Glomerular endothelial cell (primary cell): ENCODE results near the gene RAB40AL. TPM values are rescaled to one million over a fixed set of nuclear protein-coding genes. Genes with fewer than 3 reads are reported as not detected.

ENCODE experiments used
- DNase-seq: peaks from one replicate; pipeline ENCODE4 v3.0.0-alpha.2; 2011; ENCODE audit warnings: low read depth, low spot score; ENCODE audit errors: extremely low read depth
- total RNA-seq: library from RNA; depleted of rRNA; stranded (reverse); fragments of >200 nt; gene quantifications from 2 replicates; pipeline ENCODE4 v1.2.3, GENCODE V29; 2015

RAB40AL gene
- total RNA-seq, 1 donor from 2014 or later = 2.6 TPM

DNA sequence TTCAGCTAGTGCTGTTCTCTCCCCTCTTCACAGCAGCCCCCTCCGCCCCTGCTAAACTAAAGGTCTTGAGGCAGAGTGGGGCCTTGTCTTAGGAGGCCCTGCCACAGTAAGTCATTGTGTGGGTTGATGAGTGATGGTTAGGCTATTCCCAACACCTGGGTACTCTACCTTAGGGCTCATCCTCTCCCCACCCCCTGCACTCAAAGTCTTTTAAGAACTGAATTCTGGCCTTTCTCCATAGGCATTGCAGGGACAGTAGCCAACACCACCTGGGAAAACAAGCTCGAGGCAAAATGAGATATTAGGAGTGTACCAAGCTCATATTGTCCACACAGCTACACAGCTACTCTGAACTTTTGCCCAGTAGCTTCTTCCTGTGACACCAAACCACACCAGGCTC, 42.5 kb downstream of the RAB40AL start:
- no peak for DNase-seq

DNA sequence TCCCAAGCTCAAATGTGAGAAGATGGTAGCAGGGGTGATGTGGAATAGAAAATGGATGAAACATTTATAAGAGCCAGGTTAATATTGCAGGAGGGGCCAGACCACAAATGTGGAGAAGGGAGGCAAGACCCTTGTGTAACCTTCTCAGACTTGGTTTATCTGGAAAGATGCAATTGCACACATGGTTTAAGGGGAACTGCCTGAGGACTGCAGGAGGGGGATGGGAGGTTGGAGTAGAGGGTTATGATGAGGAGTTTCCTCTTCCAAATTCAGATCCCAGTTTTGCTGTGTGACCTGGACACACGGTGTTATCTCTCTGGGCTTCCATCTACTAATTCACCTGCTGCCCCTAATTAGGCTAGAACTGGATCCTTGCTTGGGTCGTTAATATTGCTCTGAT, 46.1 kb downstream of the RAB40AL start:
- DNase-seq = no peak

DNA sequence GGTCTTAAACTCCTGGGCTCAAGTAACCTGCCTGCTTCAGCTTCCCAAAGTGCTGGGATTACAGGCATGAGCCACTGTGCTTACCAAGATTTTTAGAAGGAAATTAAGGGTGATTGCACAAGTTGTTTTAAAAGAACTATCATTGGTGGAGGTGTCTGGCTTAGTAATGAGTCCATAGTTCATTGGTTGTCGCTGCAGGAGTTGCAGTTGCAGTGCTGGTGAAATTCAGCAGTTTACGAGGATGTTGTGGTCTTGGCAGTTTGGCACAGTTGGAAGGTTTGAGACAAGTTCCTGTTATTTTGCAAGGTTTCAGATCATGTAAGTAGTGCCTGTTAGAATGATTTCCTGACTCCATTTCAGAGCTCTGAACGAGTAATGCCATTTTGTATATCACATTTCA, 48.1 kb downstream of the RAB40AL start:
- no peak for DNase-seq

Other genes with a start within 250 kb of the RAB40AL start
- gene GPRASP2, start 224.8 kb upstream of the RAB40AL start, total RNA-seq = 14.5 and 15.1 TPM in 2 replicates
- 3.3 and 3.6 TPM in 2 replicates for gene GPRASP3, start 216.5 kb upstream of the RAB40AL start, total RNA-seq
- gene BEX1, start 126.9 kb downstream of the RAB40AL start, total RNA-seq = 0.68 and 1.6 TPM in 2 replicates
- not detected in 2 replicates for gene NXF3, start 155.9 kb downstream of the RAB40AL start, total RNA-seq